MG63 (cell line): ENCODE data around the gene SNPH. TPM values are rescaled to one million over a fixed set of nuclear protein-coding genes. Genes with fewer than 3 reads are reported as not detected.

Experiments used
- DNase-seq: peaks from one replicate; pipeline ENCODE4 v3.0.0-alpha.2; 2020
- H3K27me3 ChIP-seq: fragments of 250-450 bp; sonication (Bioruptor Pico); 2 replicates; pipeline ENCODE4 v1.5.1; 2020; ENCODE audit warnings: mild to moderate bottlenecking, moderate library complexity
- H3K36me3 ChIP-seq: fragments of 250-450 bp; sonication (Bioruptor Pico); 2 replicates; pipeline ENCODE4 v1.5.1; 2020; ENCODE audit warnings: mild to moderate bottlenecking, moderate library complexity
- H3K4me3 ChIP-seq: fragments of 250-450 bp; sonication (Bioruptor Pico); 2 replicates; pipeline ENCODE4 v1.5.1; 2020; ENCODE audit warnings: mild to moderate bottlenecking, moderate library complexity
- H3K9me3 ChIP-seq: fragments of 250-450 bp; sonication (Bioruptor Pico); 2 replicates; pipeline ENCODE4 v1.5.1; 2020; ENCODE audit warnings: mild to moderate bottlenecking, moderate library complexity
- total RNA-seq: library from RNA; depleted of rRNA; stranded (reverse); fragments of >200 nt; shearing (Covaris generic); gene quantifications from 2 replicates; pipeline ENCODE4 v1.2.3, GENCODE V29; 2014; ENCODE audit warnings: low replicate concordance

The SNPH gene
- total RNA-seq, 1 experiment from 2014 or later, result 5.9 TPM

GRCh38 chr20:1310071-1310470, 44.0 kb downstream of the SNPH start:
- H3K36me3 ChIP-seq, result no peaks in the 10 kb centered on the region
- H3K27me3 ChIP-seq, result no peaks in the 10 kb centered on the region
- DNase-seq, result no peak
- no peak overlapping the region for H3K4me3 ChIP-seq
- no peaks in the 10 kb centered on the region for H3K9me3 ChIP-seq

- no peak for DNase-seq
- H3K9me3 ChIP-seq, result no peaks in the 10 kb centered on the region
- no peaks in the 10 kb centered on the region for H3K36me3 ChIP-seq
- no peak overlapping the region for H3K4me3 ChIP-seq
- H3K27me3 ChIP-seq, result no peaks in the 10 kb centered on the region
Measured at GRCh38 chr20:1310506-1311190, 44.6 kb downstream of the SNPH start.

DNA sequence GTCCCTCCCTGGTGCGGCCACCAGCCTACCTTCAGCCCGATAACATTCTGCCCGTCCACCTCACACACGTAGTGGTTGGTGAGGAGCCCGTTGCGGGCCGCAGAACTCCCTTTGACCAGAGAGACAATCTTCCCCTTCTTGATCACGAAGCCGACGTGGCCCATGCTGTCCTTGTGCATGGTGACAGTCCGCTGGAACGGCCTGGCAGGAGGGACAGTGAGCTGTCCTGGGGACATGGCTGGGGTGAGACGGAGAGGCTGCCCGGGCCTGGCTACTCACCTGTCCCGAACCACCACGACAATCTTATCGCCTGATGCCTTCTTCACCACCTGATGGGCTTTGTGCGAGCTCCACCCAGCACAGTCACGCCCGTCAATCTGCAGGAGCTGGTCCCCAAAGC, 46.2 kb downstream of the SNPH start:
- Histone ChIP-seq H3K36me3 (no peaks in the 10 kb centered on the region), H3K4me3 (no peak overlapping the region), H3K27me3 (no peaks in the 10 kb centered on the region), H3K9me3 (no peaks in the 10 kb centered on the region)
- no peak for DNase-seq

GRCh38 chr20:1312904-1313235, 46.8 kb downstream of the SNPH start:
- Histone ChIP-seq H3K4me3 (no peak overlapping the region), H3K9me3 (no peaks in the 10 kb centered on the region), H3K27me3 (no peaks in the 10 kb centered on the region), H3K36me3 (no peaks in the 10 kb centered on the region)
- no peak for DNase-seq

DNA sequence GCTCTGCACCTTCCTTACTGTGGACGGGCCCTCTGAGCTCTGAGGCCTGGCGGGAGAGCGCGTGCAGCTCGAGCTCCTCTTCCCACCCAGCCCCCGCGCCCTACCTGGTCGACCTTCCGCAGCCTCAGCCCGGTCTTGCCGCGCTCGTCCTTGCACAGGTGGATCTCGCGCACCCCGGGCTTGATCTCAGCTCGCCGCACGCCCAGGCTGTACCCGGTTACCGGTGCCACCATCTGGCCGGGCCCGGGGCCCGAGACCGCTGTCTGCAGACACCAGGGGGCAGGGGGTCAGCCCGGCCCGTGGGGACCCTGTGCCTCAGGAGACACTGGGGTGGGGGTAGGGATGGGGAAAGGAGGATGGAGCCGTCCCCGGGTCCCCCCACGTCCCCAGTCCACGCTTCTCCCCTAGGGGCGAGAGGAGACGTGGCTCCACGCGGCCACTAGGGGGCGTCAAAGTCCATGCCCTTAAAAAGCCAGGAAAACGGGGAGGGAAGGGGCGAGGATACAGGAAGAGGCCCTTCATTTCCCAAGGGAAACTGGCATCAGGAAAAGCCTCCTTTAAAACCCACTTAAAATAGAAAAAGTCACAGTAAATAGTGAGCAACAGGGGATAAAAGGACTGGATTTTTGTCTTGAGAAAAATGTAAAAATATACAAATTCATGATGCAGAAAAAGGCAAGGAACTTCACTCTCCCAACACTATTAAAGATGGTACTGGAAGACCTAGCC, 47.3 kb downstream of the SNPH start:
- peak; percentile 42 for DNase-seq
- Histone ChIP-seq H3K27me3 (no peaks in the 10 kb centered on the region), H3K36me3 (no peaks in the 10 kb centered on the region), H3K9me3 (no peaks in the 10 kb centered on the region), H3K4me3 (no peak overlapping the region)

- Histone ChIP-seq H3K36me3 (no peaks in the 10 kb centered on the region), H3K4me3 (no peak overlapping the region), H3K27me3 (no peaks in the 10 kb centered on the region), H3K9me3 (no peaks in the 10 kb centered on the region)
- DNase-seq, result no peak
Measured at GRCh38 chr20:1315804-1316203, 49.7 kb downstream of the SNPH start.

GRCh38 chr20:1317545-1318255, 51.6 kb downstream of the SNPH start:
- H3K4me3 ChIP-seq, result no peak overlapping the region
- DNase-seq, result no peak
- H3K9me3 ChIP-seq, result no peaks in the 10 kb centered on the region
- H3K27me3 ChIP-seq, result no peaks in the 10 kb centered on the region
- H3K36me3 ChIP-seq, result no peaks in the 10 kb centered on the region

DNA sequence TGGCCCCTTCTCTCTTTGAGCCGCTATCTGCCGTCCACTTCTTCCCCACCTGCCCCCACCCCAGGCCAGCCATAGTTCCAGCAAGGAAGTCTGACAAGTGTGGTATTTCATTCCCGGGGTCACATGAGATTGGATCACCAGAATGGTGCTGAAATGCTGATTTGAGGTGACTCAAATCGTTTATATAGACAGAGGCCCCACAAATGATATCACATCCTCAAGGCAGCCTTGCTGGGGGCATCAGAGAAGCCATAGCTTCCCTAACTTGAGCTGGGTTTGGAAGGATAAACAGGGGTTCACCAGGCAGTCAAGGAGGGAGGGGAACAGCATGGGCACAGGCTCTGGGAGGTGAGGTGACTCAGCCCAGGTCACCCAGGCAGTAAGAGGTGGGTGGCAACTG, 53.0 kb downstream of the SNPH start:
- no peaks in the 10 kb centered on the region for H3K27me3 ChIP-seq
- no peaks in the 10 kb centered on the region for H3K9me3 ChIP-seq
- no peaks in the 10 kb centered on the region for H3K36me3 ChIP-seq
- no peak overlapping the region for H3K4me3 ChIP-seq
- no peak for DNase-seq

GRCh38 chr20:1319462-1319861, 53.4 kb downstream of the SNPH start:
- no peak for DNase-seq
- H3K27me3 ChIP-seq, result no peaks in the 10 kb centered on the region
- no peak overlapping the region for H3K4me3 ChIP-seq
- H3K9me3 ChIP-seq, result no peaks in the 10 kb centered on the region
- no peaks in the 10 kb centered on the region for H3K36me3 ChIP-seq

- H3K36me3 ChIP-seq, result no peaks in the 10 kb centered on the region
- no peak for DNase-seq
- no peak overlapping the region for H3K4me3 ChIP-seq
- no peaks in the 10 kb centered on the region for H3K27me3 ChIP-seq
- H3K9me3 ChIP-seq, result no peaks in the 10 kb centered on the region
Measured at GRCh38 chr20:1320016-1320415, 53.9 kb downstream of the SNPH start.

DNA sequence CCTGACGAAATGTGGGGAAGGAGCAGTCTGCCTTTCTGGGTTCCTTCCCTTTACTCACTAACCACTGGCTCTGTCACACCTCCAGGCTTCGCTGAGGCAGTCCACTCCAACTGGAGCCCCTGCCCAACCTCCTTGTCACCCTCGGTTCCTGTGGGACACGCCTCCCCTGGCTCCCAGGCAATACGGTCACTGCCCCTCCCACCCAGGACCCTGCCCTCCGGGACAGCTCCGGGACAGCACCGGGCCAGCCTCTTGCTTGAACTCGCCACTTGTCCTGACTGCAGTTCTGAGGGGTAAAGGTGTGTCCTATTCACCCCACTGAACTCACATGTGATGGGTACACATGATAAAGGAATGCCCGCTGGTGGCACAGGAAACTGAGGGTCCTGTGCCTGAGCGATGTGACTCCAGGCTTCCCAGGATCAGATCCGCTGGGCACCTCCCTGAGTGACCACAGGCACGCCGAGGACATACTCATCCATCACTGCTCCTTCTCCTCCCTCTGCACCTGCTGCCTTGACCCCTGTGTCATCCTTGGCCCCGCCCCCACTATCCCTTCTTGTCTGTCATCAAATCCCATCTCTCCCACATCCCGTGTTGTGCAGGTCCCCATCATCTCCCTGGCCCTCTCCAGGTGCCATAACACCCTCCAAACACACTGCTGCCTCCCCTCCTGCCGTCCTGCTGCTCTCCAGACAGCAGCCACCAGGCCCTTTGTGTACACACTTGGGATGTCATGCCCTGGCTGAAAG, 55.0 kb downstream of the SNPH start:
- DNase-seq, result no peak
- H3K9me3 ChIP-seq, result no peaks in the 10 kb centered on the region
- no peaks in the 10 kb centered on the region for H3K36me3 ChIP-seq
- no peak overlapping the region for H3K4me3 ChIP-seq
- no peaks in the 10 kb centered on the region for H3K27me3 ChIP-seq

- no peaks in the 10 kb centered on the region; the same call in 1 of the 2 replicates for H3K36me3 ChIP-seq
- H3K4me3 ChIP-seq, result no peak overlapping the region
- DNase-seq, result no peak
- H3K27me3 ChIP-seq, result no peaks in the 10 kb centered on the region
- H3K9me3 ChIP-seq, result no peaks in the 10 kb centered on the region
Measured at GRCh38 chr20:1321654-1321939, 55.5 kb downstream of the SNPH start.

GRCh38 chr20:1322511-1323245, 56.6 kb downstream of the SNPH start:
- no peak overlapping the region for H3K4me3 ChIP-seq

GRCh38 chr20:1323256-1323655, 57.2 kb downstream of the SNPH start:
- DNase-seq, result no peak
- Histone ChIP-seq H3K4me3 (no peak overlapping the region), H3K36me3 (no peaks in the 10 kb centered on the region; the same call in 1 of the 2 replicates)

More at GRCh38 chr20:1322511-1323245, 56.6 kb downstream of the SNPH start:
- Histone ChIP-seq H3K36me3 (no peaks in the 10 kb centered on the region; the same call in 1 of the 2 replicates), H3K27me3 (no peaks in the 10 kb centered on the region), H3K9me3 (no peaks in the 10 kb centered on the region)
- DNase-seq, result peak; percentile 85

GRCh38 chr20:1323830-1324597, 57.9 kb downstream of the SNPH start:
- H3K36me3 ChIP-seq, result no peaks in the 10 kb centered on the region; the same call in 1 of the 2 replicates
- no peaks in the 10 kb centered on the region for H3K9me3 ChIP-seq
- DNase-seq, result no peak
- H3K27me3 ChIP-seq, result no peaks in the 10 kb centered on the region
- H3K4me3 ChIP-seq, result no peak overlapping the region; the same call in 1 of the 2 replicates

More at GRCh38 chr20:1323256-1323655, 57.2 kb downstream of the SNPH start:
- Histone ChIP-seq H3K27me3 (no peaks in the 10 kb centered on the region), H3K9me3 (no peaks in the 10 kb centered on the region)
